Endodermal cell (in vitro differentiated cells): ENCODE measurements around the gene ACACA. TPM values are rescaled to one million over a fixed set of nuclear protein-coding genes. Genes with fewer than 3 reads are reported as not detected.
"Not testable (repeated sequence)": the region's sequence is repeated elsewhere in the genome, so short reads cannot be mapped to it uniquely, and the experiment has no call there.

Experiments used
- DNase-seq: peaks from one replicate; pipeline ENCODE4 v3.0.0-alpha.2; 2017
- H3K27ac ChIP-seq: 2 replicates; pipeline ENCODE4 v1.5.1; 2013; ENCODE audit warnings: mild to moderate bottlenecking, low read depth, low read length, moderate library complexity
- H3K27me3 ChIP-seq: 2 replicates; pipeline ENCODE4 v1.6.1; 2013; ENCODE audit warnings: mild to moderate bottlenecking, low read length, moderate library complexity; ENCODE audit not compliant: insufficient read depth, control insufficient read depth, poor library complexity, severe bottlenecking
- H3K36me3 ChIP-seq: 2 replicates; pipeline ENCODE4 v1.7.0; 2013; ENCODE audit warnings: mild to moderate bottlenecking, low read length, moderate library complexity; ENCODE audit not compliant: control insufficient read depth, insufficient read depth
- H3K4me1 ChIP-seq: one replicate; pipeline ENCODE4 v1.7.0; 2013; ENCODE audit warnings: low read length; ENCODE audit not compliant: control insufficient read depth, insufficient read depth
- H3K4me3 ChIP-seq: 2 replicates; pipeline ENCODE4 v1.5.1; 2013; ENCODE audit warnings: mild to moderate bottlenecking, low read length, moderate library complexity
- H3K9ac ChIP-seq: 2 replicates; pipeline ENCODE4 v1.6.1; 2013; ENCODE audit warnings: mild to moderate bottlenecking, low read length, moderate library complexity; ENCODE audit not compliant: poor library complexity, severe bottlenecking; ENCODE audit errors: extremely low read depth
- H3K9me3 ChIP-seq: 2 replicates; pipeline ENCODE4 v1.6.1; 2013; ENCODE audit warnings: mild to moderate bottlenecking, low read length, moderate library complexity; ENCODE audit not compliant: control insufficient read depth
- H3K27ac Mint-ChIP-seq: 2 replicates; pipeline ENCODE4 v1.8.0; 2020; ENCODE audit warnings: mixed read lengths
- H3K27me3 Mint-ChIP-seq: 2 replicates; pipeline ENCODE4 v1.8.0; 2021; ENCODE audit warnings: mild to moderate bottlenecking, mixed read lengths; ENCODE audit not compliant: insufficient read depth
- H3K36me3 Mint-ChIP-seq: 2 replicates; pipeline ENCODE4 v1.8.0; 2020; ENCODE audit warnings: low read depth, mixed read lengths
- H3K4me1 Mint-ChIP-seq: 2 replicates; pipeline ENCODE4 v1.8.0; 2020; ENCODE audit warnings: mixed read lengths
- H3K4me3 Mint-ChIP-seq: 2 replicates; pipeline ENCODE4 v1.8.0; 2020; ENCODE audit warnings: mild to moderate bottlenecking, moderate library complexity, mixed read lengths
- H3K9me3 Mint-ChIP-seq: 2 replicates; pipeline ENCODE4 v1.8.0; 2020; ENCODE audit warnings: mild to moderate bottlenecking, mixed read lengths
- CTCF ChIP-seq: fragments of 200-600 bp; sonication (generic); conservative IDR thresholded peaks from 2 replicates; pipeline ENCODE4 v1.5.0; 2021; ENCODE audit warnings: antibody characterized with exemption, mild to moderate bottlenecking
- WGBS, 2 experiments: methylation state at CpG; one replicate each; pipeline versions ENCODE4 v1.1.5 to v1.1.7; 2013; ENCODE audit warnings: missing lambda C conversion rate in 2 of 2, mixed read lengths in 1 of 2; ENCODE audit not compliant: insufficient coverage in 1 of 2, insufficient read length in 1 of 2; 5-methylcytosine and 5-hydroxymethylcytosine counted together
- total RNA-seq, 2 donors: library from RNA; stranded (reverse); fragmentation: NEBNext Ultra II Directional in 1 of 2; extraction: Animal tissue kit (Norgen Biotek cat#: 25700) in 1 of 2; gene quantifications; 2 replicates in 1 of 2; 3 replicates in 1 of 2; pipeline ENCODE4 v1.2.1, GENCODE V29; 2021

The ACACA gene
- total RNA-seq, 2 donors from 2014 or later, result 66.7 to 68.6 TPM

DNA sequence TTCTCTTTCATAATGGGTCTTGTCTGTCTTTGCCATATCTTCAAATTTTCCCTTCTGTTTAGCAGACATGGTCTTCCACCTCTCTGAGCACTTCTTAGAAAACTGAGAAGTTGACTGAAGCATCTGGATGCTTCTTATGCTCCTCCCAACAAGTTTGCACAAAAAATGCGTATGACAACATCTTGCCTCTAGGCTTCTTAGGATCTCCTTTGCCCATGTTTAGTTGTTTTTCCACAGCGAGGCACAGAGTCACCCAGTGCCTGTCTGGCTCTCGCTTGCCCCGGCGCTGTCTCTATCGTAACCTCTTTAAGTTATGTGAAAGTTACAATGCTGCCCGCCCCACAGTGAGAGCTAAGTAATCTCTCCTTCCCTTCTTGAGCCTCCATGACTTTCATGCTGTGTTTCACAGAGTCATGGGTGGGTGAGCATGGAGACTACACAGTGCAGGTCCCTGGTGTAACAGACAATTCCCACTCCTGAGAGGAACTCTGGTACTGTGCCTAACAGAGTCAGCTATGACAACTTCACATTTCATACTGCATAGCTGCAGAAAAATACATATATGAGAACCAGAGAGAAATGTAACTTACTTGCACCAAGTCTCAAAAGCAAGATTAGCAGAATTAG, 262.4 kb downstream of the ACACA start:
- H3K27me3 Mint-ChIP-seq, result no peaks in the 10 kb centered on the region
- no peak overlapping the region for H3K4me3 Mint-ChIP-seq
- 94 to 97% methylated on average over 2 to 7 of the region's 7 CpGs for WGBS, 2 experiments

DNA sequence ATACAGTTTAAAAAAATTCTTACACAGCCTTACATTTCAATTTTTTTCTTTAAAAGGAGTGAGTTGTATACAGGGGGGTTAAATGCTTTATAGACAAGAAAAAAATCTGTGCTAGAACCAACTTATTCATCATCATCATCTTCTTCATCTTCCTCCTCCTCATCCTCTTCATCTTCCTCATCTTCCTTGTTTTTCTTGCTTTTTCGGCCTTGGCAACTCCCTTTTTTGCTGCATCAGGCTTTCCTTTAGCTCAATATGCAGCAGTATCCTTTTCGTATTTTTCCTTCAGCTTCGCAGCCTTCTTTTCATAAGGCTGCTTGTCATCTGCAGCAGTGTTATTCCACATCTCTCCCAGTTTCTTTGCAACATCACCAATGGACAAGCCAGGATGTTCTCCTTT, 263.1 kb downstream of the ACACA start:
- H3K9me3 ChIP-seq, H3K9me3 Mint-ChIP-seq, DNase-seq, H3K4me3 Mint-ChIP-seq, H3K27ac ChIP-seq, H3K4me3 ChIP-seq, H3K9ac ChIP-seq, H3K27ac Mint-ChIP-seq, H3K27me3 Mint-ChIP-seq, H3K4me1 ChIP-seq, H3K36me3 Mint-ChIP-seq, H3K27me3 ChIP-seq: not testable (repeated sequence)
- peaks cover 16% of the 10 kb centered on the region for H3K36me3 ChIP-seq
- WGBS, 2 experiments, result 97% methylated on average over 3 of the region's 3 CpGs; no CpG with 5 or more reads in 1 of the 2 experiments
- H3K4me1 Mint-ChIP-seq, result peaks cover 51% of the 10 kb centered on the region

More for the DNA sequence above, 262.4 kb downstream of the ACACA start:
- H3K36me3 ChIP-seq, result peaks cover 18% of the 10 kb centered on the region
- no peak for TF ChIP-seq CTCF
- no peak for DNase-seq
- Mint-ChIP-seq H3K36me3 (peaks cover 9% of the 10 kb centered on the region), H3K4me1 (peaks cover 44% of the 10 kb centered on the region), H3K27ac (peak overlapping the region; percentile 11), H3K9me3 (no peaks in the 10 kb centered on the region)
- H3K9ac ChIP-seq, result no peak overlapping the region
- no peaks in the 10 kb centered on the region for H3K4me1 ChIP-seq
- H3K27ac ChIP-seq, result no peak overlapping the region
- H3K27me3 ChIP-seq, result no peaks in the 10 kb centered on the region
- H3K9me3 ChIP-seq, result no peaks in the 10 kb centered on the region
- H3K4me3 ChIP-seq, result no peak overlapping the region

- Mint-ChIP-seq H3K9me3 (no peaks in the 10 kb centered on the region), H3K4me1 (peaks cover 50% of the 10 kb centered on the region), H3K27me3 (no peaks in the 10 kb centered on the region), H3K27ac (no peak overlapping the region), H3K4me3 (no peak overlapping the region), H3K36me3 (peaks cover 9% of the 10 kb centered on the region)
- peaks cover 16% of the 10 kb centered on the region for H3K36me3 ChIP-seq
- DNase-seq, result no peak
- TF ChIP-seq CTCF, result no peak
- H3K9ac ChIP-seq, result no peak overlapping the region
- no peaks in the 10 kb centered on the region for H3K4me1 ChIP-seq
- WGBS, 2 experiments, result 98% methylated on average over 4 to 5 of the region's 5 CpGs
- H3K27me3 ChIP-seq, result no peaks in the 10 kb centered on the region
- no peak overlapping the region for H3K27ac ChIP-seq
- no peaks in the 10 kb centered on the region for H3K9me3 ChIP-seq
- no peak overlapping the region for H3K4me3 ChIP-seq
Observed at GRCh38 chr17:37142294-37142896, 264.2 kb downstream of the ACACA start.
